GF-D8 (cell line): ENCODE data around the gene KCNT1.

ENCODE experiments used
- DNase-seq: peaks from one replicate; lab custom pipeline; 2025; lab: John Stamatoyannopoulos, UW

KCNT1 gene

DNA sequence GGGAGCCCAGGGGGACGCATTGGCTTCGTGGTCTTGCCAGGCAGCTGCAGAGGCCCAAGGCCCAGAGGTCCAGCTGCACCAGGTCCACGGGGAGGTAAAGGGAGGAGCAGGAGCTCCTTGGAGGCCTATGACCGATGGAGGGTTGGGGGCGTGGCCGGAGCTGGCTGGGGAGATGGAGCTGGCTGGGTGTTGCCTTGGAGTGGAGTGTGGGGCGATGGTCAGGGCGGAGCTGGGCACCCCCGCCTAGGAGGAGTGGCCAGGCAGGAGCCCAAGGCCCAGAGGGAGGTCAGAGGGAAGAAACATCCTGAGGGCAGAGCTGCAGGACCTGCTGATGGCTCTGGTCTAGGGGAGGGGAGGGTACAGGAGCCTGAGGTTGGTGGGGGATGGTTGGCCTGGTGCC, 44.6 kb downstream of the KCNT1 start:
- no peak for DNase-seq

DNA sequence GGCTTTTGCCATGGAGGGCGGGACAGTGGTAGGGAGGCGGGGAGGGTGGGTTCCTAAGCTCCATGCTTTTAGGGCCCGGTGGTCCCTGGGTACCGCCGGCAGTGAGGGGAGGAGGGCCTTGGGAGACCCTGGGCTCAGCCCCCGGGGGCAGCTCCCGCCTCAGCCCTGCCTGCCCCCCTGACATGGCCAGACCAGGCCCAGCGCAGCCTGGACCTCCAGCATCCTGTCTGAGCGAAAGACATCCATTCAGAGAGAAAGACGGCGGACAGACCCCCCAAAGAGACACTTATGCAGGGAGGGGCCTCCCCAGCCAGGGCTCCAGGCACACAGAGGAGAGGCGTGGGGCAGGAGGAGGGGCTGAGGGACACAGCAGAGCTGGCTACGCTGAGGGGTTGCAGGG, 45.3 kb downstream of the KCNT1 start:
- no peak for DNase-seq

DNA sequence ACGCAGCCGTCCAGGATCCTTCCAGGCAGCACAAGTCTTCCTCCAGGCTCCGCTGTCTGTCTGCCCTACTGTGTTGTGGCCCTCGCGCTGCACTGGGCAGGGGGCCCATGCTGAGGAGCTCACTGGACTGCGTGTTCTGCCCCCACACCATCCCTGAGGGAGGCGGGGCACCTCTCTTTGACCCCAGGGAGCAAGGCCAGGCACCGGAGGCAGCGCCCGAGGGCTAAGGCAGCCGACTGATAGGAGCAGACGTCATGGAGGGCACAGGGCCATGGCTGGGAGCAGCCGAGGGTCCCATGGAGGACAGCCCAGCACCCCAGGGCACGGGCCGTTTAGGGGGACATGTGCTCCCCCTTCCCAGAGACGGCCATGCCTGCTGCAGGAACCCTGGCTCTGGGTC, 46.7 kb downstream of the KCNT1 start:
- DNase-seq = no peak

DNA sequence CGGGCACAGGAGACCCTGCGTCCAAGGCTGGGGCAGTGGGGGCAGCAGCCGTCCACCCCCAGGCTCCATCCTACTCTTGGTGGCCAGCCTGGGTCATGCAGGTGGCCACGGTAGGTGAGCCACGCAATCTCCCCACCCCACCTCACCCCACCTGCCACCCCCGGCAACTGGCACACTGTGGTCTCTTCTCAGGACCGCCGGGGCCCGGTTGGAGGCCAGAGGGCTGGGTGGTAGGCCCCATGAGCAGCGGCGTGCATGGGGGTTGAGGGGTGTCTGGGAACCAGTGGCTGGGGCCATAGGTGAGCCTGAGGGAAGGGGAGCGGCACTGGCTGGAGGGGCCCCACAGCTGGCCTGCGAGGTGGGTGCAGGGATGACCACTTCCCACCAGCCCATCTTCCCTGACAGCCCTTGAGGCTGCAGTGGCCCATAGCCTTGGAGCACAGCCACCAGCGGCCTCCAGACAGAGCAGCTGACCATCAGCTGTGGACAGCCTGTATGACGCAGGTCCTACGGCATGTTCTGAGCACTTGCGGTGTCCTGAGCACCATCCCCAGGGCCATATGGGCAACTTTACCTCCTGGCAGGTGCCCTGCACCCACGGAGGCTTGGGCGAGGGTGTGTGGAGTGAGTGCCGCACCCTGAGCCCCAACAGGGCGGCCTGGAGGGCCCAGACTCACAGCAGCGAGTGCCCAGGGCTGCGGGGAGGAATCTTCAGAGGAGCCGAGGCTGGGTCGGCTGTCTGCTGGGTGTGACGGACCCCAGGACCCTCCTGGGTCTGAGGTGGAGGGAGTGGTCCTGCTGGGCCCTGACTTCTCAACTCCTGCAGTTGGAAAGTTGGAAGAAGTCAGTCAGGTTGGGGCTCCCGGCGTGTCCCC, 47.4 kb downstream of the KCNT1 start:
- DNase-seq = no peak

DNA sequence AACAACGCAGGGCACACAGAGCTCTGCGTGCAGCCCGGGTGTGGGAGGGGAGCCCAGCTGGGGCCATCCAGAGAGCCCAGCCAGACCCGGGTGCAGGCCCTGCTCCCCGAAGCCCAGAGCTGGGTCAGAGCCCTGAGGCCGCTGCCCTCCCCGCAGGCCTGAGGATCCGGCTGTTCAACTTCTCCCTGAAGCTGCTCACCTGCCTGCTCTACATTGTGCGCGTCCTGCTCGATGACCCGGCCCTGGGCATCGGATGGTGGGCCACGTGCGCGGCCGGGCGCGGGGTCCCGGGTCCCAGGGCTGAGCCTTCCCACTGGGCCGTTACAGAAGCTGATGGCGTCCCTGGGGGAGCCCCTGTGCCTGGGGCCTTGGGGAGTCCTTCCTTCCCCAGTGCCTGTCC, 48.8 kb downstream of the KCNT1 start:
- DNase-seq = no peak

DNA sequence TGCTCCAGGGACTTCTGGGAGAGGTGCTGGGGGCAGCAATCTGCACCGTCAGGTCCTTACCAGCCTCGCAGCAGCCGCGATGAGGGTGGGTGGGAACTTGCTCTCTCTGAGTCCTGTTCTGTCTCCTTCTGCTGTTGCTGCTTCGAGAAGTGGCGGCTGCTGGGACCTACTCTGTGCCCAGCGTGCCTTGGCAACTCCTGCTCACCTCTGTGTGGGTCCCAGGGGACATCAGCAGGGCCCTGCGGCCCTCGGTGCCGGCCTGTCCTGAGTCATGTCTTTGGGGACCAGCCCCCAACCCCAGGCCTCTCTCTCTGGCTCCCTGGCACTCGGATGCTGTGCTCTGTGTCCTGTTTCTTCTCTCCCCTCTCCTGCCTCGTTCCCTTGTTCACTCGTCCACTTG, 49.5 kb downstream of the KCNT1 start:
- no peak for DNase-seq

DNA sequence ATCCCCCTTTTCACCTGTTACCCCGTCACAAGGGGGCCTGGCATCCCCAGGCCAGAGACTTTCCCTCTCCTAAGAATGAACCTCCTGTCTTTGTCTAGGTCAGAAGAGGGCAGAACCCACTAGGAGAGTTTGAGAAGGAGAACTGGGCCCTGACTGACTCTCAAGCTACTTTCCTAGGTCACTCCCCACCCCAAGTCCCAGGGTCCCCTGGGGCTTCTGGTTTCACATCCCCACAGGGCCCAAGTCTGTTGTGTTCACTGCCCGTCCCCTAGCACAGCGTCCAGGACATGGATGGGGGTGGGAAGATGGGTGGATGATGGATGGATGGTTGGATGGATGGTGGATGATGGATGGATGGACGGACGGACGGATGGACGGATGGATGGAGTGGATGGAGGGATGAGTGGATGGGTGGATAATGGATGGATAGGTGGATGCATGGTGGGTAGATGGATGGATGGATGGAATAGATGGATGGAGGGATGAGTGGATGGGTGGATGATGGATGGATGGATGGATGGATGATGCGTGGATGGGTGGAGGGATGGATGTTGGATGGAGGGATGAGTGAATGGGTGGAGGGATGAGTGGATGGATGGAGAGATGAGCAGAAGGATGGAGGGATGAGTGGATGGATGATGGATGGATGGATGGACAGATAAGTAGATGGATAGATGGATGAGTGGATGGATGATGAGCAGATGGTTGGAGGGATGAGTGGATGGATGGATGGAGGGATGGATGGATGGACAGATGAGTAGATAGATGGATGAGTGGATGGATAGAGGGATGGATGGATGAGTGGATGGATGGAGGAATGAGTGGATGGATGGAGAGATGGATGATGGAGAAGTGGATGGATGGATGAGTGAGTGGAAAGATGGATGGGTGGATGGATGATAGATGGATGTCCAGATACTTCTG, 50.6 kb downstream of the KCNT1 start:
- no peak for DNase-seq

DNA sequence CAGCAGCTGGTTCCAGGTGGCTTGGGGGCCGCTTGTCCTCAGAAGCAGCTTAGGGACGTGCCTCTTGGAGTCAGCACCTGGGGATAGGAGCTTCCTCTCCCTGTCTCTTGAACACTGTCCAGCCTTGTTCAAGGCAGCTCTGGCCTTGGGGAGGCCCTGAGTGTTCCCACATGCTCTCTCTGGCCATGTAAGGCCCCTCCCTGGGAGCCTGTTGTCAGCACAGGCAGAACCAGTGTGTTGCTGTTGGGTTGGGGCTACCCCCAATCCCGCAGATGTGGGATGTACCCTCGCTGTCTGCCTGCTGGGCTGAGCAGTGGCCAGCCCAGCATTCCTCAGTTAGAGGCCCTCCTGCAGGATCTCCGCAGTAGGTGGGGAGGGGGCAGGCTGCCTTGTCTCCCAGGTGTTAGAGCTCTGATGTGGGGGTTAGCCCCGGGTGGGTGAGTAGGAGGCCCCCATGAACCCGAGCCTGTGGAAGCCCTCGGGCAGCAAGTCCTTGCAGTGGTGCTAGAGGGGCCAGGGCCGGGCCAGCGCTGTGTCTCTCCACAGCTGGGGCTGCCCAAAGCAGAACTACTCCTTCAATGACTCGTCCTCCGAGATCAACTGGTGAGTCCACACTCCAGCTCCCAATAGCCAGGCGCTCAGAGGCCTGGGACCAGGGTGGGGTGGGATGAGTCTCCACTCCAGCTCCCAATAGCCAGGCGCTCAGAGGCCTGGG, 51.6 kb downstream of the KCNT1 start:
- no peak for DNase-seq

DNA sequence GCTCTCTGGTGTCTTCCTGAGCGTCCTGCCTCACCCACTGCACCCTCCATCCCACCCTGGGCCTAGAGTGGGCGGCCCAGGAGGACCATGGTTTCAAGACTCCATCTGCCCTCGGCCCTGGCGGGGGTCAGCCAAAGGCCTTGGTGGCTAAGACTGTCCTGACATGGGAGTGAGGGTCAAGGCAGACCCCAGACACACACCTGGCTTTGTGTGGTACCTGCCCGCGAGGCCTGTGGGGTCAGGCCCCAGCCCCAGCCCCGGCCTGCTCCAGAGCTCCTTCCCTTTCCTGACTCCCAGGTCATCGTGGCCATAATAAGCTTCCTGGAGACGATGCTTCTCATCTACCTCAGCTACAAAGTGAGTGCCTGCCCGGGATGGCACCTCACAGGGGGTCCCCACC, 54.6 kb downstream of the KCNT1 start:
- DNase-seq = no peak

DNA sequence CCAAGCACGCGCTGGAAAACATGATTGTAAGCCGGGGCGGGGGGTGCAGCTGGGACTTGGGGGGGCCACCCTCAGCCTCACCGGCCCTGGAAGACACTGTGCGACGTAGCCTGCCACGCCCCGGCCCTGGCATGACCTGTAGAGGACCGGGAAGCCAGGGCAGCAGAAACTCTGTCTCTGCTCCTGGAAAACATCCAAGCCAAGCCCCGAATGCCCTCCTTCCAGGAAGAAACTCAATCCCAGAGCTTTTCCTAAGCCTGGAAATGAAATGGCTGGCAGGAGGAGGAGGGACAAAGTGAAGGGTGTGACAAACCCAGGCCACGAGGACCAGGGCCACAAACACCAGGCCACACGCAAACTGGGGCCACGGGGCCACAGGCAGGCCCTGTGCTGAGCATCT, 55.4 kb downstream of the KCNT1 start:
- no peak for DNase-seq

DNA sequence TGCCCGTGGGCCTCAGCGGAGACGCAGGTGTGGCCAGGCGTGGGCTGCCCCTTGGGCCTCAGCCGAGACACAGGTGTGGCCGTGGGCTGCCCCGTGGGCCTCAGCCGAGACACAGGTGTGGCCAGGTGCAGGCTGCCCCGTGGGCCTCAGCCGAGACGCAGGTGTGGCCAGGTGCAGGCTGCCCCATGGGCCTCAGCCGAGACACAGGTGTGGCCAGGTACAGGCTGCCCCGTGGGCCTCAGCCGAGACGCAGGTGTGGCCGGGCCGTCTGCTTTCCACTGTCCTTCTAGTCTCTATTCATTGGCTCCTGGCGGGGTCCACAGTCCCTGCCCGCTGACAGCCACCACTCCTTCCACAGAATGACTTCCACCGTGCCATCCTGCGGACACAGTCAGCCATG, 56.1 kb downstream of the KCNT1 start:
- DNase-seq = no peak

DNA sequence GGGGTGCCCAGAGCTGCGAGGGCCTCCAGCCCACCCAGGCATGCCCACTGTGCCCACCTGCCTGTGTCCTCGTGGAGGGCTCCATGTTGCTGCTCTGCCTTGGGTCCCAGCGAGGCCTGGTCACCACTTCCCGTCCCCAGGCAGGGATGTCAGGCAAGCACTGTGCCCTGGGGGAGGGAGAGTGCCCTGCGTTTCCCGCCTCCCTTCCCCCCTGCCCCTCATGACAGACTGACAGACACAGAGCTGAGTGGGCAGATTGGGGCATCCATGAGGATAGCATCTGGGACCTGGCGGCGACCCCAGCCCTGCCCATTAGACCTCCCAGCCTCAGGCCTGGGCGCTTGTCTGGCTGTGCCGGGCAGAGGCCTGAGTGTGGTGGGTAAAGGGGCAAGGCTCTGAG, 56.9 kb downstream of the KCNT1 start:
- no peak for DNase-seq

DNA sequence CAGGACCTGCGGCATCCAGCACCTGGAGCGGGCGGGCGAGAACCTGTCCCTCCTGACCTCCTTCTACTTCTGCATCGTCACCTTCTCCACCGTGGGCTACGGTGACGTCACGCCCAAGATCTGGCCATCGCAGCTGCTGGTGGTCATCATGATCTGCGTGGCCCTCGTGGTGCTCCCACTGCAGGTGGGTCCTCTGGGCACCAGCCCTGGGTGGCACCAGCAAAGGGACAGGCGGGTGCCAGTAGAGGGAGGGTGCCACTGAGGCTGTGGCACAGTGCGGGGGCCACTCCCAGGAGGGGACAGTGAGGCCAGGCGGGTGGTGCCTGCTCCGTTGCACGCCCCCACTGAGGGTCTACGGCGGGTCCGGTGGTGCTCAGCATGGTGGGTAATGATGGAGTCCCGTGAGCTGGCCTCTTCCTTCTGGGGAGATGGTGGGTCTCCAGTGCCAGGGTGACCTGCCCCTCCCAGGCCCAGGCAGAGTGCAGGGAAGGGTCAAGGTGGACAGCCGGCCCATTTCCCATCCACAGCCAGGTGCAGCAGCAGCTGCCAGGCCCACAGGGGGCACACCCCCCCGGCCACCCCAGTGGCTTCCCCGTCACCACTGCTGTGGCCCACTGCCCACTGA, 57.8 kb downstream of the KCNT1 start:
- no peak for DNase-seq

DNA sequence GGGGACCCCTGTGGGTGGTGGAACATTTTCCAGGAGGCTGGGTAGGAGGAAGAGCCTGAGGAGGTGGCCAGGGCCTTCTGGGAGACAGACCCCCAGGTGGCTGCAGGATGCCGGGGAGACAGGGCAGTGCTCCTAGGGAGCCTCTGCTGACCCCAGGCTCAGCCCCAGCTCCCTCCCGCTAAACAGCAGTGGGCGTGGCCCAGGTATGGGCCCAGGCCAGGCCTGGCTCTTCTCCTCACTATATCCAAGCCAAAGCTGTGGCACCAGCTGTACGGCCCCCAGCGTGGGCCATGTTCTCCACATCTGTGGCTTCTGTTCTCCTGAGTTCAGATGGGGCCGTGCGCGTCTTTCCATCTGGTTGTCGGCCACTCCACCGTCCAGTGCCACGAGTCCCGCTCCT, 58.5 kb downstream of the KCNT1 start:
- DNase-seq = no peak

DNA sequence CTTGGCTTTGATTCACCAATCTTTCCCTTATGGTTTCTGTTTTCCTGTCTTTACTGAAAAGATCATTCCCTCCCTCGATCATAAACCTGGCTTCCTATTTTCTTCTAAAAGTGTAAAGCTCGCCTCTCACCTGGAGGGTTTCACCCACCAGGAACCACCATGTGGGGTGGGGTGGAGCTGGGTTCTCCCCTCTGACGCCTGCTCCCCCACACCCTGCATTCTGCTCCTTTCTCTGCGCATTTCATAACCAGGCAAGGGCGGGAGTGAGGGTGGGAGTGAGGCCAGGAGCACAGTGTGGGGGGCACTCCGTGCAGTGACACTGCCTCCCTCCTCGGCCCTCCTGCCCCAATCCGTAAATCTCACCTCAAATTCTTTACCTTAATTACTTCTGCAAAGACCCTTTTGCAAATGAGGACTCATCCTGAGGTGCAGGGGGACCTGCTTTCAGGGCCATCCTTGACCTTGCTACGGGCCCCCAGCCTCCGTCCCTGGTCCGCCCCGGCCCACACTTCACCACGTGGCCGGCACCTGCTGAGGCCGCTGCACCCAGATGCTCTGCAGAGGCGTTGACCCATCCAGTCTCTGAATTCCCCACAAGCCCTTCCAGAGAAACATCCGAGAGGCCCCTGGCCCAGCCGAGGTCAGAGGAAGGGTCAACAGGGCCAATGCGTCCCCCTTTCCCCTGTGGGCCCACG, 59.3 kb downstream of the KCNT1 start:
- DNase-seq = no peak

DNA sequence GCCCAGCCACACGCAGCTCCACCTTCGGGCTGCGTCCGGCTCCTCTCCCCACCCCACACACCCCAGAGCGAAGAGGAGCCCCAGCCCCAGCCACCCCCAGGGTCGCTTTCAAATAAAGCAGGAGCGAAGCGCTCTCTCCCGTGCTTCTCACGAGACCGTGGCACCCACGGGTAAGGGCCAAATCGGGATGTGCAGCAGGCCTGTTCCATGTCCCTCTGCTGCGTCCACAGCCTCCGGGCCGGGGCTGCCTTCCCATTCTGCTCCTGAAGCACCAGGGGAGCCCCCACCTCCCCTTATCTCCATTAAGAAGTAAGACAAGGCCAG, 59.8 kb downstream of the KCNT1 start:
- no peak for DNase-seq

DNA sequence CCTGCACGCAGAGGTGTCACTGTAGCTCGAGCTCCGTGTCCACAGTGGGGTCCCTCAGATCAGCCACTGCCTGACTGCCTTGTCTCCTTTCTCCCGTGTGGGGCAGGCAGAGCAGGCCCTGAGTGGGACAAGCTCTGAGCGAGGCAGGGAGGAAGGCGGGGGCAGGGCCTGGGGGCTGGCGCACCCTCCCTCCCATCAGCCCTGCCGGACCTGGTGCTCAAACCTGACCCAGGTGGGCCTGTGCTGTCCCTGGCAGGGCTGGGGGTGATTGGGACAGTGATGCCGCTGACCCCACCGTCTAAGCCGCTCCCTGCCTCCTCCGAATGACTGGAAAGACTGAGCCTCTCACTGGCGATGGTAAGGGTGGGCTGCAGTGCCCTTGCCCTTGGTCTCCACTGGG, 60.9 kb downstream of the KCNT1 start:
- no peak for DNase-seq

DNA sequence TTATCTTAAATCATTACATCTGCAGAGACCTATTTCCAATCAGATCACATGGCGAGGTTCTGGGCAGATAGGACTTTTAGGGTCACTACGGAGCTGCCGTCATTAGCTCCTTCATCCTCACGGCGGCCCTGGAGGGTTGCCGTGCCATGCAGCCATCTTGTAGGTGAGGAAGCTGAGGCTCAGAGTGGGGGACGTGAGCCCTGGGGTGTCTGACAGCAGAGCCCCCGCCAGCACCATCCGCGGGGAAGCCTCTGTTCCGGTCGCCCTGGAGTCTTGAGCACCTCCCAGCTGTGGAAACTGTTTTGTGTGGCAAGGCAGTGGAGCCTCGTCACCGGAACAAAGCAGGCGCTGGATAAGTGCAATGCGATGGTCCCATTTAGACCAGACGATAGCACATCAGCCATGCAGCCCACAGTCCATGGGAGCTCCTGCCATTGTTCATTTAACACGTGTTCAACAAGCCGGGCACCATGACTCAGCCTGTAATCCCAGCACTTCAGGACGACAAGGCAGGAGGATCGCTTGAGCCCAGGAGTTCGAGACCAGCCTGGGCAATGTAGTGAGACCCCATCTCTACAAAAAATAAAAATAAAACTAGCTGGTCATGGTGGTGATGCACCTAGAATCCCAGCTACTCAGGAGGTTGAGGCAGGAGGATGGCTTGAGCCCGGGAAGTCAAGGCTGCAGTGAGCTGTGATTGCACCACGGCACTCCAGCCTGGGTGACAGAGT, 61.9 kb downstream of the KCNT1 start:
- no peak for DNase-seq

DNA sequence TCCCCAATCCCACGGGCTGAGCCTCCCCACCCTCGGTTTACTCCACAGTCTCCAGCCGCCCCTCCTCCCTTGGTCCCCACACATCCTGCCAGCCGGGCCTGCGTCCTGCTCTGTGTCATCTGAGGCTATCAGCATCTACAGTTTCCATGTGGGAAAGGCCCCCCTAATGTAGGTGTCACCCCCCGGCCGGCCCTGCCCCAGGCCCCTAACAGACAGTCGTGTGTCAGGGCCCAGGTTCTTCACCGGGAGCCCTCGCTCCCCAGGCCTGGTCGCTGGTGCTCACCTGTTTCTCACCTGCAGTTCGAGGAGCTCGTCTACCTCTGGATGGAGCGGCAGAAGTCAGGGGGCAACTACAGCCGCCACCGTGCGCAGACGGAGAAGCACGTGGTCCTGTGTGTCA, 62.7 kb downstream of the KCNT1 start:
- DNase-seq = no peak

DNA sequence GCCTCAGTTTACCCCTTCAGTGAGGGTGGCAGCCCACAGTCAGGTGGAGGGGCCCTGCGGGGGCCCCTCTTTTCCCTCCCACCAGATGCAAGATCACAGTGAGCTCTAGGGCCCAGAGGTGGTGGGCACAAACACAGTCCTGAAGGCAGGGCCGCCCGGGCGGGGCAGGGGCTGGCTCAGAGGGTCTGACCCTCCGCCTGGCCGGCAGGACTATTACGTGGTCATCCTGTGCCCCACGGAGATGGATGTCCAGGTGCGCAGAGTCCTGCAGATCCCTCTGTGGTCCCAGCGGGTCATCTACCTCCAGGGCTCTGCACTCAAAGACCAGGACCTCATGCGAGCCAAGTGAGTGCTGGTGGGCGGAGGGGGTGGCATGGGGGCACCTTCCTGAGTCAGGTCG, 63.4 kb downstream of the KCNT1 start:
- no peak for DNase-seq

DNA sequence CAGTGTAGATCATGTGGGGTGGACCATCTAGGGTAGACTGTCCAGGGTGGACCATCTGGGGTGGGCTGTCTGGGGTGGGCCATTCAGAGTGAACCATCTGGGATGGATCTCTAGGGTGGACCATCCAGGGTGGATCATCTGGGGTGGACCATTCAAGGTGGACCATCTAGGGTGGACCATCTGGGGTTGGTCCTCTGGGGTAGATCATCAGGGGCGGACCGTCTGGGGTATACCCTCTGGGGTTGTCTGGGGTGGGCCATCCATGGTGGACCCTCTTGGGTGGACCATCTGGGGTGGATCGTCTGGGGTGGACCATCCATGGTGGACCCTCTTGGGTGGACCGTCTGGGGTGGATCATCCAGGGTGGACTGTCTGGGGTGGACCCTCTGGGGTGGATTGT, 64.3 kb downstream of the KCNT1 start:
- DNase-seq = no peak
